ENCODE measurements around the gene GALNT12.

DNA sequence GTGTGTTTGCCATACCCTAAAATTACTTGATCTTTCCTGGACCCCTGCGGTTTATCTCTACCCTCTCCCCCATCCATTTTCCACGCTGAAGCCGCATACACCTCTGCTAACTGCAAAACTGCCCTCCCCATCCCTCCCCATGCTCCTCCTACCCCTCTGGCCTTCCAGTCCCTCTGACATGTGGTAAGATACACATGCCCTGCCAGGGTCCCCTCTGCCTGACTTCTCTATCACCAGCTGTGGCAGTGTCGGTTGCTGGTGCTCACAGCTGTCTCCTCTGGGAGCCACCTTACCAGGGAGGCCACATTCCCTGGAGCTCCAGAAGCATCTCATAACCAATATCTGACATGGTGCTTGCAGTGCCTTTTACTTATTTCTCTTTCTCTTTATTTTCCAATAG, 77.4 kb downstream of the GALNT12 start:
- TF ChIP-seq SIN3A (IDR thresholded peaks at IDR 0.05; ENCODE audit: borderline replicate concordance, insufficient read depth, low read depth, low read length) (no peak), CTCF (IDR thresholded peaks at IDR 0.05) (no peak), POLR2AphosphoS5 (IDR thresholded peaks at IDR 0.05; ENCODE audit: low read depth, low read length) (no peak), REST (IDR thresholded peaks at IDR 0.05; ENCODE audit: insufficient read depth in 1 of 2, low read depth in 2 of 2, low read length in 1 of 2) (no peak), TCF7L2 (IDR thresholded peaks at IDR 0.05; ENCODE audit: low read depth, low read length) (no peak)
